Transverse colon (tissue), 4 donors: ENCODE data around the gene MACROH2A2.

Experiments used
- EP300 ChIP-seq: sonication (generic); formaldehyde crosslinking; IDR thresholded peaks from one replicate; pipeline ENCODE4 v1.6.1; 2017; ENCODE audit warnings: antibody characterized with exemption, low read depth
- POLR2A ChIP-seq: fragments of 450-650 bp; IDR thresholded peaks from one replicate; pipeline ENCODE4 v1.6.1; 2016; ENCODE audit warnings: antibody characterized with exemption, mild to moderate bottlenecking, moderate library complexity
- POLR2AphosphoS5 ChIP-seq, 3 donors: sonication (generic); formaldehyde crosslinking; IDR thresholded peaks; one replicate each; pipeline ENCODE4 v1.6.1; 2016; ENCODE audit warnings: antibody characterized with exemption in 3 of 3
- TF ChIP-seq, protein P1 (sequence below), 5 experiments: fragments of 200-600 bp in 3 of 5; fragments of 450-650 bp in 2 of 5; sonication (generic) in 3 of 5; IDR thresholded peaks; 1 replicate in 2 of 5; 2 replicates in 3 of 5; pipeline ENCODE4 v1.5.1; 2016 to 2017; ENCODE audit warnings: antibody characterized with exemption in 5 of 5, inconsistent platforms in 3 of 5, mild to moderate bottlenecking in 2 of 5, moderate library complexity in 1 of 5

DNA sequence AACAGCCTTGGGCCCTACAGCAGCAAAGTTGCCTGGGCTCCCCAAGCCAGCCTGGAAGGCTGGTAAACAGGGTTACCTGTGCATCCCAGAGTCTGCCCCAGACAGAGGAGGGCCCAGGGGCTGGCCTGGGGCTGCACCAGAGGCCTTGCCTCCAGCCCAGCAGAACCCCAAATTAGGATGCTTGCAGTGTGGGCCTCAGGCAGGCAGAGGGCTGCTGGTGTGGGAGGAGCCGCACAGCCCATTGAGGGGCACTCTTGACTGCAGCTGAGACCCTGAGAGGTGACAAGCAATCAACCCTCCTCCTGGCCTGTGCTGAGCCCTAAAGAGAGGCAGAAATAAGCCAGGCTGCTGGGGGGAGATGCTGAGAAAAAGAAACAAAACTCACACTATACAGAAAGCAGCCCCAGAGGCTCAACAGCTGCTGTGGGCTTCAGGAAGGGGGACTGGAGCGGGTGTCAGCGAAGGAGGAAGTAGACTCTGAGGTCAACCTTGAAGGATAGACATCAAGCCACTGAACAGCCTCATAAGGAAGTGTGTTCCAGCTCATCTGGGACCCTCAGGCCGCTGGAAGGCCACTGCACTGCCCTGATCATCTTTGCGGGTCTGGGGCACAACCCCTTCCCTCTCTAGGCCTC, 73.4 kb downstream of the MACROH2A2 start:
- TF ChIP-seq, protein P1, sequence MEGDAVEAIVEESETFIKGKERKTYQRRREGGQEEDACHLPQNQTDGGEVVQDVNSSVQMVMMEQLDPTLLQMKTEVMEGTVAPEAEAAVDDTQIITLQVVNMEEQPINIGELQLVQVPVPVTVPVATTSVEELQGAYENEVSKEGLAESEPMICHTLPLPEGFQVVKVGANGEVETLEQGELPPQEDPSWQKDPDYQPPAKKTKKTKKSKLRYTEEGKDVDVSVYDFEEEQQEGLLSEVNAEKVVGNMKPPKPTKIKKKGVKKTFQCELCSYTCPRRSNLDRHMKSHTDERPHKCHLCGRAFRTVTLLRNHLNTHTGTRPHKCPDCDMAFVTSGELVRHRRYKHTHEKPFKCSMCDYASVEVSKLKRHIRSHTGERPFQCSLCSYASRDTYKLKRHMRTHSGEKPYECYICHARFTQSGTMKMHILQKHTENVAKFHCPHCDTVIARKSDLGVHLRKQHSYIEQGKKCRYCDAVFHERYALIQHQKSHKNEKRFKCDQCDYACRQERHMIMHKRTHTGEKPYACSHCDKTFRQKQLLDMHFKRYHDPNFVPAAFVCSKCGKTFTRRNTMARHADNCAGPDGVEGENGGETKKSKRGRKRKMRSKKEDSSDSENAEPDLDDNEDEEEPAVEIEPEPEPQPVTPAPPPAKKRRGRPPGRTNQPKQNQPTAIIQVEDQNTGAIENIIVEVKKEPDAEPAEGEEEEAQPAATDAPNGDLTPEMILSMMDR (IDR thresholded peaks at IDR 0.05) = no peak
- no peak for TF ChIP-seq POLR2A
- TF ChIP-seq POLR2AphosphoS5 (IDR thresholded peaks at IDR 0.05) = no peak
- no peak for TF ChIP-seq EP300
